HepG2 (cell line): Measurements from ENCODE around the gene MEGF11. TPM values are rescaled to one million over a fixed set of nuclear protein-coding genes. Genes with fewer than 3 reads are reported as not detected.

Experiments used
- ATAC-seq: fragments of 200-7000 bp; cut with Tn5 transposase; 3 replicates; pipeline ENCODE4 v1.9.1; 2020; ENCODE audit warnings: mild to moderate bottlenecking, moderate library complexity
- BruUV-seq: library from RNA; stranded (reverse); fragments of 400-500 nt; replicated peaks from 2 replicates; lab custom pipeline; 2021; lab: Mats Ljungman, UMichigan
- CTCF ChIA-PET: fragments of 300-600 bp; formaldehyde crosslinking; extraction: SDS; loops from one replicate; lab custom pipeline; 2021; ENCODE audit warnings: low total read pairs, inconsistent platforms, low intra/inter-chr PET ratio; lab: Yijun Ruan, JAX
- POLR2A ChIA-PET: fragments of 350-600 bp; sonication (Branson Sonifier 250); formaldehyde crosslinking; loops from one replicate; lab custom pipeline; 2020; ENCODE audit warnings: antibody characterized with exemption, inconsistent platforms; lab: Yijun Ruan, JAX
- DNase-seq: peaks from one replicate; pipeline ENCODE4 v3.0.0-alpha.2; 2015; ENCODE audit warnings: low spot score
- FAIRE-seq: peaks from 3 replicates; lab custom pipeline; 2011; peaks lifted over from hg19 to GRCh38; lab: Jason Lieb, UNC
- H2AFZ ChIP-seq: one replicate; pipeline ENCODE4 v1.6.1; 2011; ENCODE audit warnings: low read length, inconsistent platforms
- H3K27ac ChIP-seq: fragments of 300-600 bp; 3 replicates; pipeline ENCODE4 v1.8.0; 2011; ENCODE audit warnings: mixed run types, mild to moderate bottlenecking, mixed read lengths, low read length, inconsistent platforms; ENCODE audit not compliant: insufficient read depth; ENCODE audit errors: extremely low read length
- H3K27me3 ChIP-seq, 2 experiments: fragments of 200-600 bp in 1 of 2; 2 replicates in 1 of 2; 3 replicates in 1 of 2; pipeline versions ENCODE4 v1.6.0 to v1.8.0; 2011; ENCODE audit warnings: low read length in 2 of 2, mild to moderate bottlenecking in 2 of 2, moderate library complexity in 2 of 2, inconsistent platforms in 1 of 2; ENCODE audit not compliant: insufficient read depth in 2 of 2, control insufficient read depth in 1 of 2
- H3K36me3 ChIP-seq, 2 experiments: fragments of 200-600 bp in 1 of 2; replicated peaks in 1 of 2; 2 replicates in 1 of 2; 3 replicates in 1 of 2; pipeline versions ENCODE4 v1.5.1 to v1.8.0; 2011; ENCODE audit warnings: low read length in 2 of 2, inconsistent platforms in 1 of 2; ENCODE audit not compliant: insufficient read depth in 2 of 2, control insufficient read depth in 1 of 2
- H3K4me1 ChIP-seq: 2 replicates; pipeline ENCODE4 v1.5.1; 2012; ENCODE audit warnings: low read length, inconsistent platforms; ENCODE audit not compliant: insufficient read depth
- H3K4me2 ChIP-seq: 2 replicates; pipeline ENCODE4 v1.6.0; 2011; ENCODE audit warnings: low read depth, low read length, inconsistent platforms
- H3K4me3 ChIP-seq, 3 experiments: fragments of 200-600 bp in 1 of 3; sonication (generic), shearing (Covaris generic) in 1 of 3; replicated peaks in 1 of 3; 2 replicates each; pipeline ENCODE4 v1.5.1; 2011 to 2016; ENCODE audit warnings: low read length in 3 of 3, inconsistent platforms in 2 of 3, low read depth in 2 of 3, mild to moderate bottlenecking in 2 of 3, control low read depth in 1 of 3, mixed read lengths in 1 of 3; ENCODE audit not compliant: insufficient read depth in 1 of 3
- H3K79me2 ChIP-seq: one replicate; pipeline ENCODE4 v1.6.1; 2011; ENCODE audit warnings: low read length, inconsistent platforms; ENCODE audit not compliant: insufficient read depth
- H3K9ac ChIP-seq: 2 replicates; pipeline ENCODE4 v1.6.0; 2011; ENCODE audit warnings: mild to moderate bottlenecking, low read depth, low read length, inconsistent platforms; ENCODE audit not compliant: insufficient read depth
- H3K9me3 ChIP-seq: 2 replicates; pipeline ENCODE4 v1.5.1; 2012; ENCODE audit warnings: mild to moderate bottlenecking, low read length
- H4K20me1 ChIP-seq: 2 replicates; pipeline ENCODE4 v1.6.0; 2011; ENCODE audit warnings: inconsistent platforms, mild to moderate bottlenecking, low read length, moderate library complexity; ENCODE audit not compliant: insufficient read depth
- EHMT2 ChIP-seq: fragments of 200-600 bp; sonication (generic); IDR thresholded peaks from 2 replicates; pipeline ENCODE4 v1.7.0; 2017; ENCODE audit warnings: antibody characterized with exemption, low read depth, low read length, borderline replicate concordance
- TEAD3 ChIP-seq: optimal IDR thresholded peaks from 2 replicates; pipeline ENCODE3; 2016; ENCODE audit warnings: borderline replicate concordance
- ZBTB42 ChIP-seq: sonication (generic); formaldehyde crosslinking; IDR thresholded peaks from 2 replicates; pipeline ENCODE4 v1.5.0; 2020; ENCODE audit warnings: mild to moderate bottlenecking, missing genetic modification reagents
- WGBS: methylation state at CpG from one replicate; pipeline ENCODE4 v1.1.6; 2017; ENCODE audit warnings: low lambda C conversion rate; 5-methylcytosine and 5-hydroxymethylcytosine counted together
- in situ Hi-C: cut with HindIII; loops from 2 replicates; pipeline ENCODE4 v1.10.0; 2017; ENCODE audit warnings: low pct_unique_long_range_greater_than_20kb; ENCODE audit not compliant: extremely low pct_ligation_motif_present
- intact Hi-C: fragments of 100-400 bp; cut with micrococcal nuclease; formaldehyde crosslinking; loops from one replicate; pipeline ENCODE4 v1.10.0; 2022; ENCODE audit not compliant: unreplicated experiment
- polyA plus RNA-seq, 8 experiments: library from polyadenylated mRNA; depleted of rRNA in 3 of 8; stranded (reverse) in 7 of 8; unstranded in 1 of 8; fragments of >200 nt; fragmentation: Illumina TruSeq in 4 of 8; extraction: Trizol in 4 of 8; gene quantifications; 2 replicates each; pipeline versions ENCODE4 v1.2.1 to v1.2.3, GENCODE V29; 2011 to 2016; ENCODE audit warnings: low read depth in 4 of 8, missing spikeins in 1 of 8, mixed read lengths in 1 of 8; ENCODE audit not compliant: insufficient read depth in 1 of 8
- total RNA-seq, 5 experiments: library from RNA; depleted of rRNA; stranded (reverse); fragments of >200 nt; fragmentation: Illumina TruSeq; extraction: Trizol; gene quantifications; 2 replicates each; pipeline ENCODE4 v1.2.3, GENCODE V29; 2016; ENCODE audit warnings: low read depth in 1 of 5
- TF ChIP-seq, protein P1 (sequence below), 2 experiments: fragments of 450-650 bp in 1 of 2; sonication (generic) in 1 of 2; formaldehyde crosslinking; IDR thresholded peaks; 2 replicates each; pipeline versions ENCODE4 v1.5.0 to v1.8.0; 2020 to 2022; ENCODE audit warnings: mild to moderate bottlenecking in 1 of 2, missing genetic modification reagents in 1 of 2
- TF ChIP-seq, protein P2 (sequence below): sonication (generic); formaldehyde crosslinking; IDR thresholded peaks from 2 replicates; pipeline ENCODE4 v1.9.0; 2021; ENCODE audit warnings: missing genetic modification reagents, borderline replicate concordance

The MEGF11 gene
- total and polyA plus RNA-seq, 2 of the 13 experiments (the other 11 are each of a cell fraction or from before 2014, with no cell fraction given), result not detected

- peak; percentile 70 for TF ChIP-seq TEAD3 (CRISPR knock-in tag)
- no peak for TF ChIP-seq ZBTB42 (CRISPR knock-in tag)
Observed at GRCh38 chr15:65980824-65981456, 272.6 kb downstream of the MEGF11 start (continued).

GRCh38 chr15:65979837-65980236, 273.7 kb downstream of the MEGF11 start:
- Histone ChIP-seq H3K79me2 (no peaks in the 10 kb centered on the region), H3K4me2 (no peak overlapping the region), H3K27me3 (peaks cover 6 to 22% of the 10 kb centered on the region in 2 experiments; a peak in 4 of 5 replicates), H3K9ac (no peak overlapping the region), H3K27ac (no peak overlapping the region), H3K4me1 (no peaks in the 10 kb centered on the region), H3K4me3 (no peak overlapping the region), H2AFZ (no peak overlapping the region), H3K9me3 (no peaks in the 10 kb centered on the region), H3K36me3 (no peaks in the 10 kb centered on the region), H4K20me1 (no peaks in the 10 kb centered on the region)
- ChIA-PET CTCF (no interaction called here), POLR2A (no interaction called here)
- DNase-seq (no peak), FAIRE-seq (no peak), ATAC-seq (no peak)
- intact Hi-C loops (no loop called here), in situ Hi-C loops (no loop called here)
- BruUV-seq, result no TSS peak
- TF ChIP-seq EHMT2, result no peak
- TF ChIP-seq, protein P1, sequence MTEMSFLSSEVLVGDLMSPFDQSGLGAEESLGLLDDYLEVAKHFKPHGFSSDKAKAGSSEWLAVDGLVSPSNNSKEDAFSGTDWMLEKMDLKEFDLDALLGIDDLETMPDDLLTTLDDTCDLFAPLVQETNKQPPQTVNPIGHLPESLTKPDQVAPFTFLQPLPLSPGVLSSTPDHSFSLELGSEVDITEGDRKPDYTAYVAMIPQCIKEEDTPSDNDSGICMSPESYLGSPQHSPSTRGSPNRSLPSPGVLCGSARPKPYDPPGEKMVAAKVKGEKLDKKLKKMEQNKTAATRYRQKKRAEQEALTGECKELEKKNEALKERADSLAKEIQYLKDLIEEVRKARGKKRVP (CRISPR knock-in tag; IDR thresholded peaks at IDR 0.05), result no peak
- TF ChIP-seq, protein P2, sequence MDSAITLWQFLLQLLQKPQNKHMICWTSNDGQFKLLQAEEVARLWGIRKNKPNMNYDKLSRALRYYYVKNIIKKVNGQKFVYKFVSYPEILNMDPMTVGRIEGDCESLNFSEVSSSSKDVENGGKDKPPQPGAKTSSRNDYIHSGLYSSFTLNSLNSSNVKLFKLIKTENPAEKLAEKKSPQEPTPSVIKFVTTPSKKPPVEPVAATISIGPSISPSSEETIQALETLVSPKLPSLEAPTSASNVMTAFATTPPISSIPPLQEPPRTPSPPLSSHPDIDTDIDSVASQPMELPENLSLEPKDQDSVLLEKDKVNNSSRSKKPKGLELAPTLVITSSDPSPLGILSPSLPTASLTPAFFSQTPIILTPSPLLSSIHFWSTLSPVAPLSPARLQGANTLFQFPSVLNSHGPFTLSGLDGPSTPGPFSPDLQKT, result no peak
- WGBS, result 0% methylated on average over 2 of the region's 2 CpGs
